Measurements from ENCODE around the gene KLKB1. TPM values are rescaled to one million over a fixed set of nuclear protein-coding genes. Genes with fewer than 3 reads are reported as not detected.
A peak's percentile ranks its signal among the peaks of the same experiment; 100 is the strongest.

KLKB1 gene
- total RNA-seq, 6 experiments from 2014 or later = not detected

- no peaks in the 10 kb centered on the region for H3K9me3 Mint-ChIP-seq
- no peaks in the 10 kb centered on the region for H3K36me3 Mint-ChIP-seq (ENCODE audit: low read depth)
- H3K4me1 Mint-ChIP-seq (ENCODE audit: low read depth) = no peaks in the 10 kb centered on the region
- H3K27ac Mint-ChIP-seq = no peak overlapping the region
- peak; percentile 41 for DNase-seq
- no peaks in the 10 kb centered on the region; the same call in 1 of the 2 replicates for H3K27me3 Mint-ChIP-seq (ENCODE audit: insufficient read depth)
- no peak overlapping the region for H3K4me3 Mint-ChIP-seq
- TF ChIP-seq, protein P1, sequence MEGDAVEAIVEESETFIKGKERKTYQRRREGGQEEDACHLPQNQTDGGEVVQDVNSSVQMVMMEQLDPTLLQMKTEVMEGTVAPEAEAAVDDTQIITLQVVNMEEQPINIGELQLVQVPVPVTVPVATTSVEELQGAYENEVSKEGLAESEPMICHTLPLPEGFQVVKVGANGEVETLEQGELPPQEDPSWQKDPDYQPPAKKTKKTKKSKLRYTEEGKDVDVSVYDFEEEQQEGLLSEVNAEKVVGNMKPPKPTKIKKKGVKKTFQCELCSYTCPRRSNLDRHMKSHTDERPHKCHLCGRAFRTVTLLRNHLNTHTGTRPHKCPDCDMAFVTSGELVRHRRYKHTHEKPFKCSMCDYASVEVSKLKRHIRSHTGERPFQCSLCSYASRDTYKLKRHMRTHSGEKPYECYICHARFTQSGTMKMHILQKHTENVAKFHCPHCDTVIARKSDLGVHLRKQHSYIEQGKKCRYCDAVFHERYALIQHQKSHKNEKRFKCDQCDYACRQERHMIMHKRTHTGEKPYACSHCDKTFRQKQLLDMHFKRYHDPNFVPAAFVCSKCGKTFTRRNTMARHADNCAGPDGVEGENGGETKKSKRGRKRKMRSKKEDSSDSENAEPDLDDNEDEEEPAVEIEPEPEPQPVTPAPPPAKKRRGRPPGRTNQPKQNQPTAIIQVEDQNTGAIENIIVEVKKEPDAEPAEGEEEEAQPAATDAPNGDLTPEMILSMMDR (IDR thresholded peaks at IDR 0.05) = peak; percentile 75
Observed at GRCh38 chr4:186201535-186202230, 25.6 kb upstream of the KLKB1 start.

DNA sequence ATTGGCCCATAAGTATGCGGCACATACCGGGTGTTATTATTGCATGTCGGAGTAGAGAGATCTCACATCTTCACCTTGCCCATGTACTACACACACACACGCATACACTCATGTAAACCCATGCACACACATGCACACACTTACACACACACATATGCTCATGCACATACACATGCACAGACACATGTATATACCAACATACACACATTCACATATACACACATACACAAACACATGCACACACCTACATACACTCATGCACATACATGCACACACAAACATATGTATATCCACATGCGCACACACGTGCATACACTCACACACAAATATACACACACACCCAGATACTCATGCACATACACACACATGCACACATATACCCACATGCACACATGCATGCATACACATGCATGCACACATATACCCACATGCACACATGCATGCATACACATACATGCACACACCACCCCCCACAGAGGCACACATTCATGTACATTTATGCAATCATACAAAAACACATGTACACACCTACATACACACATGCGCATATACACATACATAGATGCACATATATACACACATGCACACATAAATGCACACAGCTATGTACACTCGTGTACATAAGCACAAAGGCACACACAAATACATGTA lies 24.7 kb upstream of the KLKB1 start:
- DNase-seq = no peak
- Mint-ChIP-seq H3K4me3 (no peak overlapping the region), H3K27me3 (ENCODE audit: insufficient read depth) (no peaks in the 10 kb centered on the region; the same call in 1 of the 2 replicates), H3K4me1 (ENCODE audit: low read depth) (no peaks in the 10 kb centered on the region), H3K27ac (no peak overlapping the region), H3K9me3 (no peaks in the 10 kb centered on the region), H3K36me3 (ENCODE audit: low read depth) (no peaks in the 10 kb centered on the region)
- TF ChIP-seq, protein P1 (IDR thresholded peaks at IDR 0.05) = no peak

GRCh38 chr4:186203406-186203805 lies 23.9 kb upstream of the KLKB1 start:
- Mint-ChIP-seq H3K4me3 (no peak overlapping the region; the same call in 1 of the 2 replicates), H3K4me1 (ENCODE audit: low read depth) (no peaks in the 10 kb centered on the region), H3K27me3 (ENCODE audit: insufficient read depth) (no peaks in the 10 kb centered on the region; the same call in 1 of the 2 replicates), H3K27ac (no peak overlapping the region), H3K9me3 (no peaks in the 10 kb centered on the region), H3K36me3 (ENCODE audit: low read depth) (no peaks in the 10 kb centered on the region)
- no peak for DNase-seq
- TF ChIP-seq, protein P1 (IDR thresholded peaks at IDR 0.05) = no peak

GRCh38 chr4:186204103-186204559 lies 23.2 kb upstream of the KLKB1 start:
- H3K4me3 Mint-ChIP-seq = peak overlapping the region; percentile 47; the same call in 1 of the 2 replicates
- DNase-seq = no peak
- peaks cover 7% of the 10 kb centered on the region for H3K36me3 Mint-ChIP-seq (ENCODE audit: low read depth)
- no peaks in the 10 kb centered on the region; the same call in 1 of the 2 replicates for H3K27me3 Mint-ChIP-seq (ENCODE audit: insufficient read depth)
- H3K4me1 Mint-ChIP-seq (ENCODE audit: low read depth) = no peaks in the 10 kb centered on the region
- no peaks in the 10 kb centered on the region; the same call in 1 of the 2 replicates for H3K9me3 Mint-ChIP-seq
- no peak overlapping the region for H3K27ac Mint-ChIP-seq
- TF ChIP-seq, protein P1 (IDR thresholded peaks at IDR 0.05) = no peak

- peak overlapping the region; percentile 47; the same call in 1 of the 2 replicates for H3K4me3 Mint-ChIP-seq
- H3K27ac Mint-ChIP-seq = no peak overlapping the region
- peaks cover 7% of the 10 kb centered on the region for H3K36me3 Mint-ChIP-seq (ENCODE audit: low read depth)
- H3K4me1 Mint-ChIP-seq (ENCODE audit: low read depth) = no peaks in the 10 kb centered on the region
- no peak for DNase-seq
- no peaks in the 10 kb centered on the region; the same call in 1 of the 2 replicates for H3K27me3 Mint-ChIP-seq (ENCODE audit: insufficient read depth)
- TF ChIP-seq, protein P1 (IDR thresholded peaks at IDR 0.05) = no peak
- H3K9me3 Mint-ChIP-seq = peaks cover 4% of the 10 kb centered on the region; the same call in 1 of the 2 replicates
Observed at GRCh38 chr4:186204686-186205085, 22.6 kb upstream of the KLKB1 start.
